RWPE1 (cell line): ENCODE measurements around the gene BPI.

Source experiments
- CTCF ChIA-PET: fragments of 350-600 bp; sonication (Branson Sonifier 250); formaldehyde crosslinking; extraction: SDS; loops from one replicate; lab custom pipeline; 2021; lab: Yijun Ruan, JAX
- POLR2A ChIA-PET: fragments of 400-600 bp; formaldehyde crosslinking; extraction: SDS; loops from one replicate; lab custom pipeline; 2020; ENCODE audit warnings: antibody characterized with exemption; ENCODE audit not compliant: low non-redundant PET; lab: Yijun Ruan, JAX
- DNase-seq: peaks from one replicate; pipeline ENCODE4 v3.0.0; 2012; ENCODE audit warnings: low spot score
- H3K27ac ChIP-seq: fragments of 450-650 bp; 2 replicates; pipeline ENCODE4 v1.5.1; 2017
- CTCF ChIP-seq: fragments of 450-650 bp; conservative IDR thresholded peaks from 2 replicates; pipeline ENCODE4 v1.5.1; 2017; ENCODE audit warnings: low read depth, mild to moderate bottlenecking

BPI gene

GRCh38 chr20:38299963-38300362 lies 4.0 kb upstream of the BPI start:
- no peak overlapping the region for H3K27ac ChIP-seq
- POLR2A ChIA-PET: no interaction called here
- DNase-seq: no peak
- CTCF ChIA-PET: interaction anchor here (0.7 to 0.9 kb wide), 3 partner anchors 9 to 127 kb away, joined by 3 to 4 read pairs (median 3); no protein-coding TSS in a partner anchor
- TF ChIP-seq CTCF: no peak

GRCh38 chr20:38300438-38300837 lies 3.5 kb upstream of the BPI start:
- no peak for TF ChIP-seq CTCF
- DNase-seq: no peak
- ChIA-PET POLR2A (no interaction called here), CTCF (interaction anchor here (0.7 to 0.9 kb wide), 2 partner anchors 70 to 127 kb away, joined by 3 to 4 read pairs; no protein-coding TSS in a partner anchor)
- no peak overlapping the region for H3K27ac ChIP-seq

GRCh38 chr20:38301309-38301708 lies 2.6 kb upstream of the BPI start:
- CTCF ChIA-PET: interaction anchor here (0.6 to 0.9 kb wide), 3 partner anchors 70 to 737 kb away, joined by 3 read pairs; no protein-coding TSS in a partner anchor
- TF ChIP-seq CTCF: no peak
- POLR2A ChIA-PET: no interaction called here
- no peak overlapping the region for H3K27ac ChIP-seq
- DNase-seq: no peak

GRCh38 chr20:38302786-38303185 lies 1.2 kb upstream of the BPI start:
- no peak for TF ChIP-seq CTCF
- CTCF ChIA-PET: interaction anchor here (0.6 to 2.0 kb wide), 5 partner anchors 16 to 234 kb away, joined by 3 to 4 read pairs (median 3); no protein-coding TSS in a partner anchor
- no peak for DNase-seq
- POLR2A ChIA-PET: no interaction called here
- no peak overlapping the region for H3K27ac ChIP-seq

GRCh38 chr20:38304845-38305447 lies 990 bp downstream of the BPI start:
- DNase-seq: peak; percentile 46
- H3K27ac ChIP-seq: no peak overlapping the region
- ChIA-PET CTCF (interaction anchor here (0.5 to 1.8 kb wide), 15 partner anchors 9 to 222 kb away, joined by 3 to 8 read pairs (median 4); no protein-coding TSS in a partner anchor), POLR2A (interaction anchor here (0.6 kb wide), 1 partner anchor 430 kb away, joined by 3 read pairs; no protein-coding TSS in a partner anchor)
- no peak for TF ChIP-seq CTCF

GRCh38 chr20:38305541-38305940 lies 1.6 kb downstream of the BPI start:
- TF ChIP-seq CTCF: no peak
- ChIA-PET CTCF (interaction anchor here (0.6 to 1.8 kb wide), 8 partner anchors 9 to 84 kb away, joined by 3 to 8 read pairs (median 4); no protein-coding TSS in a partner anchor), POLR2A (interaction anchor here (0.6 kb wide), 1 partner anchor 431 kb away, joined by 3 read pairs; no protein-coding TSS in a partner anchor)
- H3K27ac ChIP-seq: no peak overlapping the region
- no peak for DNase-seq
